GM12875 (cell line): ENCODE measurements around the gene CHRM2.

Experiments used
- H3K4me3 ChIP-seq: one replicate; pipeline ENCODE4 v1.5.1; 2011; ENCODE audit warnings: low read depth, low read length, control low read depth
- CTCF ChIP-seq: IDR thresholded peaks from 2 replicates; pipeline ENCODE4 v1.5.1; 2011; ENCODE audit warnings: low read depth, mild to moderate bottlenecking, control low read depth, inconsistent platforms, low read length, moderate library complexity, borderline replicate concordance; ENCODE audit not compliant: insufficient read depth

CHRM2 gene

GRCh38 chr7:136938476-136938875 is 70.0 kb downstream of the CHRM2 start:
- TF ChIP-seq CTCF, result no peak
- no peak overlapping the region for H3K4me3 ChIP-seq

DNA sequence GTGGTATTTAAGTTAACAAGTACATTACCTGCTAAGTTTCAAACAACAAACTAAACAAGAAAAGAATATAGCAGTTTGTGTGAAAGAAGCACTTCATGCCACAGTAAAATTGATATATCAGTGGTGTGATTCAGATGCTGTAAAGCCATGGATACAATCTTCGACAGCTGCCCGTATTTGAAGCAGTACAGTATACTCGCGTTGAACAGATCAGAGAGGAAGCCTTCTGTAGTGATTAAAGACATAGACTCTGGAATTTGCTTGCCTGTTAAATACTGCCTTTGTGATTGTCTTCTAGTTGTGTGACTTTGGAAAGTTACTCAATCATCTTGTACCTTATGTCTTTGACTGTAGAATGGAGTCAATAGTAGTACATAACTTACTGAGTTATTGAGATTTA is 71.7 kb downstream of the CHRM2 start:
- H3K4me3 ChIP-seq, result no peak overlapping the region
- TF ChIP-seq CTCF, result no peak

DNA sequence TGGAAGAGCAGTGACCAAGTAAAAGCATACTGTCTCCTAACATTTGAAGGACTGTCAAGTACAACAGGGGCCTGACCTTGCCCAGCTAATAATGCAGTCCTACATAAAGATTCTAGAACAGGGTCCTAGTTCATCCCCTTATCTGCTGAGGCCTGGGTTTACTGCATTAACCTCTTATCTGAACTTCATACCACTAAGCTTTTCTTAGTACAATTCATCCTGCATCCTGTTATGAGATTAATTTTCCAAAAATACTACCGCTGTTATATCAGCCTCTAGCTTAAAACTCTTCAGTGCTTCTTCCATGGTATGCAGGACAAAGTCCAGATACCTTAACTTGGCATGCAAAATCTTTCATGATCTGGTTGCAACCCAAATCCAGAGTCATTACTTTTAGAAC is 72.5 kb downstream of the CHRM2 start:
- no peak for TF ChIP-seq CTCF
- H3K4me3 ChIP-seq, result no peak overlapping the region

GRCh38 chr7:136941816-136942215 is 73.4 kb downstream of the CHRM2 start:
- TF ChIP-seq CTCF, result no peak
- H3K4me3 ChIP-seq, result no peak overlapping the region

DNA sequence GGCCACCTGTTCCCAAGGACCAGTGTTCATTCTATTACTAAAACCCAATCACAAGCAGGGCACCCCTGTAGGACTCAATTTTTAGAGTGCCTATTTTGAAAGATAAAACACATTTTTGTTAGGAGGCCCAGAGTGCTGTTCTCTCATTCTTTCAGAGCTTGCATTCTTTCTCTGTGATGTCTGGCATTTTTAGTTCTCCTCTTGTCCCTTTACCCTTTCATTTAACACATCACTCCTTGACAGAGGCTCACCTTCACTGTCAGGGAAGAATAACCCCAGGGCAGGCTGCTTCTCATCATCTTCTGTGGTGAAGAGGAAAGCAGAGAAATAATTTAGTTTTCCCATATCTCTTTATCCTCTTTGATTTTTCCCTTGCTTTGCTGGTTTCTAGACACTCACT is 73.9 kb downstream of the CHRM2 start:
- no peak overlapping the region for H3K4me3 ChIP-seq
- no peak for TF ChIP-seq CTCF

DNA sequence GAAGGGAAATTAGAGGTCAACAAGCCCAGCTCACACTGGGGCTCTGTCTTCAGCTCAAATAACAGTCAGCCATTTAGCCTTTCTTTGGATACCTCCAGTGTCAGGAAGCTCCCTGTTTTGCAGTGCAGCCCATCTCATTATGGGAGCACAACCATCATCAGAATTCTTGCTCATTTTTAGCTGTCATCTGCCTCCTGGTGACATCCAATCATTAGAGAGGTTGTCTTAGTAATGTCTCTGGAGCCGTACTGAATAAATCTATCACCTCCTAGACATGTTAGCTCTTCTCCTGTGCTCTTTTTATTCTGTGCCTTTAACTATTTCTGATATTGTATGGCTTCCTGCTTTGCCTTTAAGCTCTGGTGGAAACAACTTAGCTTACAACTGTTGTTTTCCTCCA is 74.5 kb downstream of the CHRM2 start:
- no peak for TF ChIP-seq CTCF
- no peak overlapping the region for H3K4me3 ChIP-seq

DNA sequence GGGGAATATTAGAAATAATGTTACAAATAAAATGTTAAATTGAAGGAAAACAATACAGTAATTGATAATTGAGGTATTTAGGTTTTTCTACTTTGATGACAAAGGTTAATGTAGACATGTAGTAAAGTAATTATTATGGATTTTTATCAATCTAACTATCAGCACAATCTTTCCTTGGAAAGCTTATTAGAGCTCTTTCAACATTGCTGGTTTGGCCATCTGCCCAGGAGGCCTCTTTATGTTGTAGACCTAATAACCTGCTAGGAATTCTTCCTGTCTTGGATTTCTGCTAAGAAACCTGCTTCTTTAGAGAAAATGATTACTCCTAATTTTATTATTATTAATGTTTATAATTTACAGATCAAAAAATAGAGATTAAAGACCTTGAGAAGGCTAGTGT is 78.9 kb downstream of the CHRM2 start:
- no peak for TF ChIP-seq CTCF
- H3K4me3 ChIP-seq, result no peak overlapping the region

DNA sequence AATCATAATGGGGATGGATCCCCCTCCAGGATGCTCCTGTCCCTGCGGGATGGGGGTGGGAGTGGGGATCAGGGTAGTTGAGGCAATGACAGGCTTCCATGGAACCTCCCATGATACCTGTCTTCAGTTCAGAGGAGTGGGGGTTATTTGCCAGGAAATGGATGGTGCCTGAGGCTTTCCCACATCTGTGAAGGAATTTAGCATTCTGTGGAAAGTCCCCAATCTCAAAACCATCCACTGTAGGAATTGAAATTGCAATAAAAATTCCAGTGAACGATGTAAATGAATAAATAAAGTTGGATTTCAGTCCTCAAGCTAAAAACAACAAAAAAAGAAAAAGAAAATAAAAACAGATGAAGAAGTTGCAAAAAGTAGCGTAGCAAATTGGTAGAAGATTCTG is 81.9 kb downstream of the CHRM2 start:
- no peak for TF ChIP-seq CTCF
- no peak overlapping the region for H3K4me3 ChIP-seq
